H7 (cell line): ENCODE data around the gene ELK1. TPM values are rescaled to one million over a fixed set of nuclear protein-coding genes. Genes with fewer than 3 reads are reported as not detected.
"Not testable (repeated sequence)": the region's sequence is repeated elsewhere in the genome, so short reads cannot be mapped to it uniquely, and the experiment has no call there.

ENCODE experiments used
- DNase-seq: peaks from one replicate; pipeline ENCODE4 v3.0.0; 2012
- H3K27me3 ChIP-seq: 2 replicates; pipeline ENCODE4 v1.6.0; 2011; ENCODE audit warnings: mild to moderate bottlenecking, low read length; ENCODE audit not compliant: control insufficient read depth, insufficient read depth
- H3K36me3 ChIP-seq: replicated peaks from 2 replicates; pipeline ENCODE4 v1.5.1; 2011; ENCODE audit warnings: low read length; ENCODE audit not compliant: control insufficient read depth, insufficient read depth
- H3K4me3 ChIP-seq: 2 replicates; pipeline ENCODE4 v1.5.1; 2011; ENCODE audit warnings: low read depth, mild to moderate bottlenecking, control low read depth, low read length, moderate library complexity; ENCODE audit not compliant: insufficient read depth
- total RNA-seq: library from RNA; depleted of rRNA; stranded (reverse); fragments of >200 nt; shearing (Covaris generic); gene quantifications from 2 replicates; pipeline ENCODE4 v1.2.3, GENCODE V29; 2014; rRNA removed

The ELK1 gene, protein sequence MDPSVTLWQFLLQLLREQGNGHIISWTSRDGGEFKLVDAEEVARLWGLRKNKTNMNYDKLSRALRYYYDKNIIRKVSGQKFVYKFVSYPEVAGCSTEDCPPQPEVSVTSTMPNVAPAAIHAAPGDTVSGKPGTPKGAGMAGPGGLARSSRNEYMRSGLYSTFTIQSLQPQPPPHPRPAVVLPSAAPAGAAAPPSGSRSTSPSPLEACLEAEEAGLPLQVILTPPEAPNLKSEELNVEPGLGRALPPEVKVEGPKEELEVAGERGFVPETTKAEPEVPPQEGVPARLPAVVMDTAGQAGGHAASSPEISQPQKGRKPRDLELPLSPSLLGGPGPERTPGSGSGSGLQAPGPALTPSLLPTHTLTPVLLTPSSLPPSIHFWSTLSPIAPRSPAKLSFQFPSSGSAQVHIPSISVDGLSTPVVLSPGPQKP
- total RNA-seq: 32.7 and 33.8 TPM in 2 replicates

- Histone ChIP-seq H3K4me3 (peak within 1 kb of the TSS; percentile 74), H3K27me3 (no peaks in the 10 kb centered on the region), H3K36me3 (no peaks in the 10 kb centered on the region; the same call in 1 of the 2 replicates)
- peak; percentile 94 for DNase-seq
These were observed at the start of gene ELK1 for GRCh38 chrX:47650164-47651042. ELK1 (minus strand) TSS chrX:47650563; CDS start chrX:47641441, 9,122 bp downstream.

DNA sequence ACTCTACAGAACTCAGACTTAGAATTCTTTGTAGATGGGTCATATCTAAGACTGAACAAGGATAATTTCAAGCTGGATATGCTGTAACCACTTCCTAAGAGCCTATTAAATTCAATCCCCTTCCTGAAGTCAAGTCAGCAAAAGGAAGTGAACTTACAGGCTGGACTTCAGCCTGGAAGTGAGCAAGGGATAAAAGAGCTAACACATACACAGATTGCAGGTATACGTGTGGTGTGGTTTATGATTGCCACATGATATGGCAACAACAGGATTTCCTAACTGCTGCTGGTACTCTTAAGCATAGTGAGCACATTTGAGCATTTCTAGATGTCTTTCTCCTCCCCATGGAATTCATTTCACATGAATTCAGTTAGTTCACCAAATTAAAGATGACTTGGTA lies 46.8 kb upstream of the ELK1 start:
- no peaks in the 10 kb centered on the region for H3K36me3 ChIP-seq
- no peak overlapping the region for H3K4me3 ChIP-seq
- DNase-seq: no peak
- H3K27me3 ChIP-seq: no peaks in the 10 kb centered on the region

GRCh38 chrX:47690175-47690574 lies 39.8 kb upstream of the ELK1 start:
- peak; percentile 7 for DNase-seq

DNA sequence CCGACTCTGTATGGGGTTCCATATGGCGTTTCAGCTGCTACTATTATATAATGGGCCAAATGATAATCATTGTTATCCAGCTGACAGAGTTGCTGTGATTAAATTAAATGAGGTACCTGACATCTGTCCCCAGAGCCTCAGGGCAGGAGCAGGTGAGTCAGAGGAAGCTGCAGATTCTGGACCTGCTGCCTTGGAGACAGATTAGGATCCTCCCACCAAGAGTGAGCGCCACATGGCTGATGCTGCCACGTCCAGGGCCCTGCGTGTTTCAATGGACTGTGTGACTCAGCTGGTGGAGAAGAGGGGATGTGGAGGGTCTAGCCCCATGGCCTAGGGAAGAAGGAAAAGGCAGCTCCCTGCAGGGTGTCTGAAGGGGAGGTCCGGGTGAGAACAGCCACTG lies 36.9 kb upstream of the ELK1 start:
- no peaks in the 10 kb centered on the region for H3K36me3 ChIP-seq
- no peak overlapping the region for H3K4me3 ChIP-seq
- no peaks in the 10 kb centered on the region for H3K27me3 ChIP-seq
- no peak for DNase-seq

More at GRCh38 chrX:47690175-47690574, 39.8 kb upstream of the ELK1 start:
- no peaks in the 10 kb centered on the region for H3K27me3 ChIP-seq
- no peaks in the 10 kb centered on the region for H3K36me3 ChIP-seq
- H3K4me3 ChIP-seq: no peak overlapping the region

DNA sequence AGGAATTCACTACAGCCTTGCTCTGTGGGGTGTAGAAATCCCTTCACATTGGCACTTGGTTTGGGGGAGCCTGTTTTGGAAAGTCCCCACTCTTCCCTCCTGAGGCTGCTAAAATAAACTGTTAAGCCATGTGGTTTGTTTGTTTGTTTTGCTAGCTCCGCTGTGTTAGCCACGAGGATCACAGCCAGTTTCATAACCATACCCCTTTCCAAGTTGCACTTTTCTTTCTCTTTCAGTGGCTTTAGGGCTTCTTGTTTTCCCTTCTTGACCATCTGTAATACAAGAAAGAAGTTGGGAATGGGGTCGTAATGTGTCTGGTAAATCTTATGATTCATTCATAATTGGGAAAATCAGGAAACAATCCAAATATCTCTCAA lies 33.5 kb upstream of the ELK1 start:
- H3K27me3 ChIP-seq: no peaks in the 10 kb centered on the region
- no peak overlapping the region for H3K4me3 ChIP-seq
- no peak for DNase-seq
- H3K36me3 ChIP-seq: no peaks in the 10 kb centered on the region

DNA sequence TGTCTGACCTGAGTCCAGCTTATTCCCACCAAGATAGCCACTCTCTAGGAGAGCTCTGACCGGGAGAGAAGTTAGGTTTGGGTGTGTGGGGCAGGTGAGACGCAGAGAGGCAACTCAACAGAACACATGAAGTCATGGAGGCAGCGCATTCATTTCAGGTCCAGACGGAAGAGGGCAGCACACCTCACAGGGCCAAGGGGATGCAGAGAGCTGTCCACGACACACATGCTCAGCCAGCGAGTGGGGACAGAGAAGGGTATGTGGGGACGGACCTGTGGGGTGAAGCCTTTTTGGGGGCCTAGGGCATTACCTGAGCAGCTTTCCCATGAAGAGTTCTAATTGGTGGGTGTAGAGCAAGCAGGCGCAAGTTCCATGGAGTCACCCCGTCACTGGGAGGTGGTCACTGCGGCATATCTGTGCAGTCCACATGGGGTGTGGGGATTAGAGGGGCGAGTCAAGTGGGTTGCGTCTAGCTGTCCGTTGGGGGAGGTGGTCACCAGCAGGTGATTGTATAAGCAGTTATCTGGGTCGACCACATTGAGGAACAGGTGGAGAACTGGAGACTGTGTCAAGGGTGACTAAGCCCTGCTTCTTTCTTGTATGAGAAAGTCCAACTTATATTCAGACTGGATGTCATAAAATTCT lies 32.9 kb upstream of the ELK1 start:
- DNase-seq: no peak
- Histone ChIP-seq H3K4me3 (no peak overlapping the region), H3K27me3 (no peaks in the 10 kb centered on the region), H3K36me3 (no peaks in the 10 kb centered on the region)

DNA sequence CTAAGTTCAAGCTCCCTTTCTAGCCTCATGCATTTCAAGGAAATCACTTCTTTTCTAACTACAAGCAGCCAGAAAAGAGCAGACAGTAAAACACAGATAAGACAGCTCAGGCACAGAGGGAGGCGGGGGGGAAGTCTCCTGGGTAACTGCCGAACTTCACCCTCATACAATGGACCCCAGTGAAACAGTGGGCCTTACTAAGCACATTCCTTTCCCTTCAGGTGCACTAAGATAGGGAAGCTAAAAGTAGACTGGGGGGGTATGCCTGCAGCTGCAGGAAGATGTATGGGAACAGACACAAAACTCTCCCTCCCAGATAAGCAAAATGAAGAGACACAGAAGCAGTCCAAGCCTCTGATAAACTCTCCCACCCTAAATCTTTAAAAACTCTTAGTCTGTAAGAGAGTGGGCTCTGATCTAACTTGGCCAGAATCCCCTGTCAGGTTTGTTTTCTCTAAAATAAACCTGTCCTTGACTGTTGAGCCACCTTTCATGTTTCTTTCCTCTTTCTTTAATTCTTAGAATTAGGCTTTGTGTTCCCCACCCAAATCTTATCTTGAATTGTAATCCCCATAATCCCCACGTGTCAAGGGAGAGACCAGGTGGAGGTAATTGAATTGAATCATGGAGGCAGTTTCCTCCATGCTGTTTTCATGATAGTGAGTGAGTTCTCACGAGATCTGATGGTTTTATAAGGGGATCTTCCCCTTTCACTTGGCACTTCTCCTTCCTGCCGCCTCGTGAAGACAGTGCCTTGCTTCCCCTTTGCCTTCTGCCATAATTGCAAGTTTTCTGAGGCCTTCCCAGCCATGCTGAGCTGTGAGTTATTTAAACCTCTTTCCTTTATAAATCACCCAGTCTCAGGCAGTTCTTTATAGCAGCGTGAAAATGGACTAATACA lies 25.8 kb upstream of the ELK1 start:
- H3K27me3 ChIP-seq, H3K36me3 ChIP-seq, DNase-seq, H3K4me3 ChIP-seq: not testable (repeated sequence)

GRCh38 chrX:47674776-47675175 lies 24.4 kb upstream of the ELK1 start:
- H3K36me3 ChIP-seq: no peaks in the 10 kb centered on the region
- no peak for DNase-seq
- H3K4me3 ChIP-seq: no peak overlapping the region
- H3K27me3 ChIP-seq: no peaks in the 10 kb centered on the region

GRCh38 chrX:47665797-47666196 lies 15.4 kb upstream of the ELK1 start:
- H3K36me3 ChIP-seq, H3K27me3 ChIP-seq, H3K4me3 ChIP-seq, DNase-seq: not testable (repeated sequence)

- no peaks in the 10 kb centered on the region for H3K27me3 ChIP-seq
- no peak overlapping the region for H3K4me3 ChIP-seq
- no peaks in the 10 kb centered on the region for H3K36me3 ChIP-seq
- no peak for DNase-seq
These were observed 14.4 kb upstream of the ELK1 start for GRCh38 chrX:47664737-47665136.

DNA sequence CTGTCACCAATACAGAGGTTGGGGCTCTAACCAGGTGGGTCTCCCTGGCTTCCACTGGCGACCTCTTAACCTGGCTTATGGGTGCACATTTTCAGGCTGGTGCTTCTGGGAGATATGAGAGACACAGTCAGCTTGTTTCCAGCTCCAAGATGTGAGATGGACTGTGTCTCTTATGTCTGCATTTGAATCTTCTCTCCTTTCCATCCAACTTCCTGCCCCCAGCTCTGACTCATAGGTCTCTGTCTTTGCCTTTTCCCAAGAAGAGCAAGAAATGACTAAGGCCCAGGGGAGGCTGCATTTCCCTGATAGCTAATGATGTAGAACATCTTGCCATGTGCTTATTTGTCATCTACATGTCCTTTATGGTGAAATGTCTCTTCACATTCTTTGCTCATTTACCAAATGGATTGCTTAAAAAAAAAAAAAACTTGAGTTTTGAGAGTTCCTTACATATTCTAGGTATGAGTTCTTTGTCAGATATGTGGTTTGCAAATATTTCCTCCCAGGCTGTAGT lies 11.8 kb upstream of the ELK1 start:
- DNase-seq: no peak
- H3K36me3 ChIP-seq: no peaks in the 10 kb centered on the region
- H3K4me3 ChIP-seq: no peak overlapping the region
- no peaks in the 10 kb centered on the region for H3K27me3 ChIP-seq

DNA sequence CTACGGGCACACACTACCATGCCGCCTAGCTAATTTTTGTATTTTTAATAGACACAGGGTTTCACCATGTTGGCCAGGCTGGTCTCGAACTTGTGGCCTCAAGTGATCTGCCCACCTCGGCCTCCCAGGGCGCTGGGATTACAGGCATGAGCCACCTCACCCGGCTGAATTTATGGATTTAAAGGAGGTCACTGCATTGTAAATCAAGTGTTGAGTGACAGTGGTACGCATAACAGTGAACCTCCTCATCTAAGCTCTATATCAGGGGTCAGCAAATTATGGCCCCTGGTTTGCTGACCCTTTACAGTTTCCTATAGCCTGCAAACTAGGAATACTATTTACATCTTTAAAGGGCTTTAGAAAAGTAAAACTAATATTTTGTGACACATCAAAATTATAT lies 11.2 kb upstream of the ELK1 start:
- H3K27me3 ChIP-seq: no peaks in the 10 kb centered on the region
- DNase-seq: no peak
- H3K36me3 ChIP-seq: peaks cover 1% of the 10 kb centered on the region
- no peak overlapping the region for H3K4me3 ChIP-seq

- Histone ChIP-seq H3K4me3 (peak overlapping the region; percentile 8; the same call in 1 of the 2 replicates), H3K36me3 (peaks cover 6% of the 10 kb centered on the region), H3K27me3 (no peaks in the 10 kb centered on the region)
- DNase-seq: no peak
These were observed 9.0 kb upstream of the ELK1 start for GRCh38 chrX:47659421-47659726.
